ENCODE measurements around the gene TMEM30B. TPM values are rescaled to one million over a fixed set of nuclear protein-coding genes. Genes with fewer than 3 reads are reported as not detected.

Gene TMEM30B
- total RNA-seq, 1 donor from 2014 or later: 0.36 TPM

DNA sequence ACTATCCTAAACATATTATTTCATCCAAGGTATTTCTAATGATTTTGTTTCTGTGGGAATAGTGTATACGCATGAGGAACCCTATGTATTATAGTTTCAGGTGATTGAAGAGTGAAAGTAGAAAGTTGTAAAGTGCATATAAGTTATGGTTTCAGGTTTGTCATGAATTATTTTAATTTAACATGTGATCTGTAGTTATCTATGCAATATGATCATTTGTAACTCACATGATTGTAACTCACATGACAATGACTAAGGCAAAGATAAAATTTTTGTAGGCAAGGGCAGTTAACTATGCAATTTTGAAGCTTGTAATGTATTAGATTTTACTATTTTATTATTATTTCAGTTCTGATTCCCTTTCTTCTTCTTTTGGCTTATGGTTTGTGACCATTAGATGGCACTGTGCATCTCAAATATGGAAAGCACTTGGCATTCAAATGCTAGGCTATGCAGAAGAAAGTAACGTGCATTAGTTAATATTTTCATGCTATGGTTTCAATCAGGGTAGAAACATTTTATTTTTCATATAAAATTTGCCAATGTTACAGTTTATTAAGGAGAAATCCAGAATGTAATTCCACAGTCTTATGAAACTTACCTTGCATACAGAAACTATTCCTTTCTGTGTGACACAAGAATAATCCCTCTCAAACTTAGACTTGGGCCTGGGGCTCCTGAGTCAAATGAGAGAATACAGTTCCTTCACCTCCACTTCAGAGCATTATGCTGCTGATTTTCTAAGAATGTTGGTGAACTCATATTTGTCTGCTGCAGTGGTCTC is 15.8 kb upstream of the TMEM30B start:
- H3K79me2 ChIP-seq (ENCODE audit: insufficient read depth, low read length): no peaks in the 10 kb centered on the region
- DNase-seq (ENCODE audit: low read depth) (peak; percentile 11), FAIRE-seq (no peak)
- H3K9me3 ChIP-seq (ENCODE audit: insufficient read depth, low read depth, low read length): no peaks in the 10 kb centered on the region
- H3K4me3 ChIP-seq (ENCODE audit: insufficient read depth, low read depth, low read length): no peak overlapping the region
- H3K36me3 ChIP-seq (ENCODE audit: insufficient read depth, low read length): no peaks in the 10 kb centered on the region
- Mint-ChIP-seq H3K9me3 (ENCODE audit: unreplicated experiment) (no peaks in the 10 kb centered on the region), H3K27me3 (ENCODE audit: low read depth, unreplicated experiment) (peaks cover 14% of the 10 kb centered on the region), H3K36me3 (ENCODE audit: low read depth, unreplicated experiment) (no peaks in the 10 kb centered on the region), H3K4me1 (ENCODE audit: low read depth, unreplicated experiment) (no peaks in the 10 kb centered on the region), H3K27ac (ENCODE audit: unreplicated experiment) (no peak overlapping the region), H3K4me3 (ENCODE audit: unreplicated experiment) (no peak overlapping the region)
- H4K20me1 ChIP-seq (ENCODE audit: insufficient read depth, low read length): no peaks in the 10 kb centered on the region
- no peak overlapping the region for H3K4me2 ChIP-seq (ENCODE audit: low read length)
- TF ChIP-seq EZH2 (IDR thresholded peaks at IDR 0.05; ENCODE audit: insufficient read depth, low read length): no peak
- TF ChIP-seq, protein P1, sequence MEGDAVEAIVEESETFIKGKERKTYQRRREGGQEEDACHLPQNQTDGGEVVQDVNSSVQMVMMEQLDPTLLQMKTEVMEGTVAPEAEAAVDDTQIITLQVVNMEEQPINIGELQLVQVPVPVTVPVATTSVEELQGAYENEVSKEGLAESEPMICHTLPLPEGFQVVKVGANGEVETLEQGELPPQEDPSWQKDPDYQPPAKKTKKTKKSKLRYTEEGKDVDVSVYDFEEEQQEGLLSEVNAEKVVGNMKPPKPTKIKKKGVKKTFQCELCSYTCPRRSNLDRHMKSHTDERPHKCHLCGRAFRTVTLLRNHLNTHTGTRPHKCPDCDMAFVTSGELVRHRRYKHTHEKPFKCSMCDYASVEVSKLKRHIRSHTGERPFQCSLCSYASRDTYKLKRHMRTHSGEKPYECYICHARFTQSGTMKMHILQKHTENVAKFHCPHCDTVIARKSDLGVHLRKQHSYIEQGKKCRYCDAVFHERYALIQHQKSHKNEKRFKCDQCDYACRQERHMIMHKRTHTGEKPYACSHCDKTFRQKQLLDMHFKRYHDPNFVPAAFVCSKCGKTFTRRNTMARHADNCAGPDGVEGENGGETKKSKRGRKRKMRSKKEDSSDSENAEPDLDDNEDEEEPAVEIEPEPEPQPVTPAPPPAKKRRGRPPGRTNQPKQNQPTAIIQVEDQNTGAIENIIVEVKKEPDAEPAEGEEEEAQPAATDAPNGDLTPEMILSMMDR (IDR thresholded peaks at IDR 0.05; ENCODE audit: insufficient read depth, low read depth, low read length): peak; percentile 69
- H3K27ac ChIP-seq (ENCODE audit: low read depth, low read length): no peak overlapping the region
- no peaks in the 10 kb centered on the region for H3K4me1 ChIP-seq (ENCODE audit: insufficient read depth, low read length)
- peaks cover 20% of the 10 kb centered on the region for H3K27me3 ChIP-seq (ENCODE audit: insufficient read depth, low read length)
- H3K9ac ChIP-seq (ENCODE audit: low read length): no peak overlapping the region
- no peak overlapping the region for H2AFZ ChIP-seq (ENCODE audit: low read depth, low read length)

DNA sequence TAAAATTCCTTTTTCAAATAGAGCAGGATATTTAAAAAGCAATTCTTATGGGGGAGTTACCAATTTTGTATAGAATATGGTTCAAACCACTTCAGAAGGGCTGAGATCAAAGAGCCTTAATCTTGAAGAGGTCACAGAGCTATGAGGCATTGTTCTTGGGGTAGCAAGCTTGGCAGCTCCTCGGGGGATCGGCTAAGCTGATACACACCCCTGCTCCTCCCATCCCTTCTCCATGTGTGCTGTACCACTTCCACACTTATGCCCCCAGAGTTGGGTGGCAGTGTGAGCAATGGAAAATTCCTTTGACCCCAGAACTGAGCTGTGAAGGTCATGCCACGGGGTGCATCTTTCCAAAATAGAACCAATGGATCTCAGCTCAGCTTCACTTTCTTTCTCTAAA is 15.0 kb upstream of the TMEM30B start:
- Mint-ChIP-seq H3K4me1 (ENCODE audit: low read depth, unreplicated experiment) (no peaks in the 10 kb centered on the region), H3K27me3 (ENCODE audit: low read depth, unreplicated experiment) (peaks cover 14% of the 10 kb centered on the region), H3K4me3 (ENCODE audit: unreplicated experiment) (no peak overlapping the region), H3K9me3 (ENCODE audit: unreplicated experiment) (no peaks in the 10 kb centered on the region), H3K36me3 (ENCODE audit: low read depth, unreplicated experiment) (no peaks in the 10 kb centered on the region), H3K27ac (ENCODE audit: unreplicated experiment) (no peak overlapping the region)
- no peak for DNase-seq (ENCODE audit: low read depth)
- no peak overlapping the region for H3K9ac ChIP-seq (ENCODE audit: low read length)
- no peak overlapping the region for H3K4me3 ChIP-seq (ENCODE audit: insufficient read depth, low read depth, low read length)
- H3K4me1 ChIP-seq (ENCODE audit: insufficient read depth, low read length): no peaks in the 10 kb centered on the region
- no peaks in the 10 kb centered on the region for H3K79me2 ChIP-seq (ENCODE audit: insufficient read depth, low read length)
- H3K27ac ChIP-seq (ENCODE audit: low read depth, low read length): no peak overlapping the region
- H3K27me3 ChIP-seq (ENCODE audit: insufficient read depth, low read length): peaks cover 20% of the 10 kb centered on the region
- H2AFZ ChIP-seq (ENCODE audit: low read depth, low read length): no peak overlapping the region
- no peak overlapping the region for H3K4me2 ChIP-seq (ENCODE audit: low read length)
- H3K36me3 ChIP-seq (ENCODE audit: insufficient read depth, low read length): no peaks in the 10 kb centered on the region
- no peak for FAIRE-seq
- no peaks in the 10 kb centered on the region for H4K20me1 ChIP-seq (ENCODE audit: insufficient read depth, low read length)
- H3K9me3 ChIP-seq (ENCODE audit: insufficient read depth, low read depth, low read length): no peaks in the 10 kb centered on the region
- no peak for TF ChIP-seq EZH2 (IDR thresholded peaks at IDR 0.05; ENCODE audit: insufficient read depth, low read length)
- TF ChIP-seq, protein P1 (IDR thresholded peaks at IDR 0.05; ENCODE audit: insufficient read depth, low read depth, low read length): no peak

DNA sequence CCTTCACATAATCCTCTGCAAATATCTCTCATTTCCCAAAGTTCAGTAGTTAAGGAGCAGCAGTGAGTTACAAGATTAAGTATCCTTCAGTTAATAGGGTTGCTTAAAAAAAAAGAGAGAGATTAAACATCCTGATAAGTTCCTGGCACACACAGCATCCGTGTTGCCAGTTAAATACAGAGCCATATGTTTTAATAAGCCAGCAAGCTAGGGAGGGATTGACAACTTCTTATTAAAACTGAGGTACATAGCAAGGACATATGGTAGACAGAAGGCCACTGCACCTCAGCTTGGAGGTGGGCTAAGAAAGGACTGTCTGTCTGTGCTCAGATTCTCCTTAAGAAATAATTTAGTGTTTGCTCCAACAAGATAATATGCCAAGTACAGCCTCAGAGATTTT is 9.6 kb upstream of the TMEM30B start:
- no peaks in the 10 kb centered on the region for H3K36me3 ChIP-seq (ENCODE audit: insufficient read depth, low read length)
- Mint-ChIP-seq H3K27me3 (ENCODE audit: low read depth, unreplicated experiment) (peaks cover 7% of the 10 kb centered on the region), H3K9me3 (ENCODE audit: unreplicated experiment) (no peaks in the 10 kb centered on the region), H3K36me3 (ENCODE audit: low read depth, unreplicated experiment) (no peaks in the 10 kb centered on the region), H3K4me1 (ENCODE audit: low read depth, unreplicated experiment) (no peaks in the 10 kb centered on the region), H3K27ac (ENCODE audit: unreplicated experiment) (no peak overlapping the region), H3K4me3 (ENCODE audit: unreplicated experiment) (no peak overlapping the region)
- no peak overlapping the region for H3K27ac ChIP-seq (ENCODE audit: low read depth, low read length)
- H3K79me2 ChIP-seq (ENCODE audit: insufficient read depth, low read length): no peaks in the 10 kb centered on the region
- no peak overlapping the region for H3K9ac ChIP-seq (ENCODE audit: low read length)
- no peaks in the 10 kb centered on the region for H3K4me1 ChIP-seq (ENCODE audit: insufficient read depth, low read length)
- H3K4me2 ChIP-seq (ENCODE audit: low read length): no peak overlapping the region
- no peaks in the 10 kb centered on the region for H3K9me3 ChIP-seq (ENCODE audit: insufficient read depth, low read depth, low read length)
- H3K4me3 ChIP-seq (ENCODE audit: insufficient read depth, low read depth, low read length): no peak overlapping the region
- H3K27me3 ChIP-seq (ENCODE audit: insufficient read depth, low read length): peaks cover 10% of the 10 kb centered on the region
- no peak for FAIRE-seq
- no peak overlapping the region for H2AFZ ChIP-seq (ENCODE audit: low read depth, low read length)
- DNase-seq (ENCODE audit: low read depth): no peak
- no peaks in the 10 kb centered on the region for H4K20me1 ChIP-seq (ENCODE audit: insufficient read depth, low read length)
- TF ChIP-seq, protein P1 (IDR thresholded peaks at IDR 0.05; ENCODE audit: insufficient read depth, low read depth, low read length): no peak
- no peak for TF ChIP-seq EZH2 (IDR thresholded peaks at IDR 0.05; ENCODE audit: insufficient read depth, low read length)
